Endometrial microvascular endothelial cells (primary cell): ENCODE data around the gene PLA1A. TPM values are rescaled to one million over a fixed set of nuclear protein-coding genes. Genes with fewer than 3 reads are reported as not detected.
"Not testable (repeated sequence)": the region's sequence is repeated elsewhere in the genome, so short reads cannot be mapped to it uniquely, and the experiment has no call there.

Source experiments
- in situ Hi-C: cut with HindIII; loops from 2 replicates; pipeline ENCODE4 v1.10.0; 2017; ENCODE audit warnings: low sequenced_read_pairs, low pct_unique_long_range_greater_than_20kb; ENCODE audit errors: inconsistent ontology term
- total RNA-seq: library from RNA; depleted of rRNA; stranded (reverse); fragments of >200 nt; gene quantifications from one replicate; pipeline ENCODE4 v1.2.3, GENCODE V29; 2015; ENCODE audit errors: inconsistent ontology term

Gene PLA1A
- total RNA-seq = 12.8 TPM

- in situ Hi-C loops = no loop called here
Measured at GRCh38 chr3:119597548-119598288, at the start of gene PLA1A. Gene PLA1A, plus strand, starts transcription at chr3:119597885. Its CDS starts 29 bp downstream, at chr3:119597914.

GRCh38 chr3:119548341-119548740 is 49.3 kb upstream of the PLA1A start:
- in situ Hi-C loops = no loop called here

- in situ Hi-C loops = no loop called here
Measured at GRCh38 chr3:119550192-119550910, 47.3 kb upstream of the PLA1A start.

- in situ Hi-C loops = no loop called here
Measured at GRCh38 chr3:119551598-119551997, 46.1 kb upstream of the PLA1A start.

GRCh38 chr3:119552928-119553327 is 44.8 kb upstream of the PLA1A start:
- in situ Hi-C loops = not testable (repeated sequence)

- in situ Hi-C loops = no loop called here
Measured at GRCh38 chr3:119553823-119554415, 43.8 kb upstream of the PLA1A start.

GRCh38 chr3:119555309-119555735 is 42.4 kb upstream of the PLA1A start:
- in situ Hi-C loops = no loop called here

GRCh38 chr3:119555929-119556328 is 41.8 kb upstream of the PLA1A start:
- in situ Hi-C loops = no loop called here

GRCh38 chr3:119557192-119557876 is 40.4 kb upstream of the PLA1A start:
- in situ Hi-C loops = no loop called here

- in situ Hi-C loops = no loop called here
Measured at GRCh38 chr3:119557877-119558269, 39.8 kb upstream of the PLA1A start.

GRCh38 chr3:119558626-119559317 is 38.9 kb upstream of the PLA1A start:
- in situ Hi-C loops = no loop called here

- in situ Hi-C loops = no loop called here
Measured at GRCh38 chr3:119559441-119559963, 38.2 kb upstream of the PLA1A start, which contains the start of gene CD80. Gene CD80, minus strand, starts transcription at chr3:119559614. Its CDS starts 1,886 bp downstream, at chr3:119557728.

GRCh38 chr3:119560160-119560559 is 37.5 kb upstream of the PLA1A start:
- in situ Hi-C loops = no loop called here

GRCh38 chr3:119562307-119562961 is 35.3 kb upstream of the PLA1A start:
- in situ Hi-C loops = no loop called here

- in situ Hi-C loops = not testable (repeated sequence)
Measured at GRCh38 chr3:119563334-119563733, 34.4 kb upstream of the PLA1A start.

GRCh38 chr3:119569156-119569555 is 28.5 kb upstream of the PLA1A start:
- in situ Hi-C loops = no loop called here

GRCh38 chr3:119570229-119570628 is 27.5 kb upstream of the PLA1A start:
- in situ Hi-C loops = no loop called here

GRCh38 chr3:119571230-119571629 is 26.5 kb upstream of the PLA1A start:
- in situ Hi-C loops = no loop called here
